Astrocyte (in vitro differentiated cells and primary cell): ENCODE data around the gene BECN2.

Experiments
- CTCF ChIP-seq: IDR thresholded peaks from 2 replicates; pipeline ENCODE4 v1.5.1; 2011; ENCODE audit warnings: low read depth, mild to moderate bottlenecking, inconsistent platforms, low read length, moderate library complexity; ENCODE audit not compliant: insufficient read depth
- EZH2 ChIP-seq: IDR thresholded peaks from 2 replicates; pipeline ENCODE4 v1.6.1; 2012; ENCODE audit warnings: mild to moderate bottlenecking, low read length, inconsistent platforms; ENCODE audit not compliant: insufficient read depth

- no peak for TF ChIP-seq CTCF
- TF ChIP-seq EZH2 = no peak
Measured at GRCh38 chr1:241999026-241999425, 41.5 kb downstream of the BECN2 start, which contains the start of gene MAP1LC3C.
